Subcutaneous adipose tissue (tissue), 4 donors: ENCODE results near the gene FMR1. TPM values are rescaled to one million over a fixed set of nuclear protein-coding genes. Genes with fewer than 3 reads are reported as not detected.

Experiments
- CTCF ChIP-seq: fragments of 450-650 bp; IDR thresholded peaks from one replicate; pipeline ENCODE4 v1.5.1; 2016; ENCODE audit warnings: low read depth, mild to moderate bottlenecking, control low read depth, antibody characterized with exemption, moderate library complexity
- total RNA-seq, 4 donors: library from RNA; depleted of rRNA; stranded (reverse); fragments of >200 nt; gene quantifications; one replicate each; pipeline ENCODE4 v1.1.0, GENCODE V29; 2016

Gene FMR1
- 10 to 100 TPM; 30.3 to 51.7 (median 37.9) TPM for total RNA-seq

- no peak for TF ChIP-seq CTCF
Observed at GRCh38 chrX:147911192-147912022, at the start of gene FMR1. TSS of gene FMR1 (plus strand) at chrX:147911919. CDS start at chrX:147912180, 261 bp downstream.

GRCh38 chrX:147875866-147876596 is 35.7 kb upstream of the FMR1 start:
- no peak for TF ChIP-seq CTCF

GRCh38 chrX:147876849-147877646 is 34.7 kb upstream of the FMR1 start:
- TF ChIP-seq CTCF, result no peak

GRCh38 chrX:147877726-147878125 is 34.0 kb upstream of the FMR1 start:
- TF ChIP-seq CTCF, result no peak

GRCh38 chrX:147884958-147885357 is 26.8 kb upstream of the FMR1 start:
- TF ChIP-seq CTCF, result no peak

- TF ChIP-seq CTCF, result no peak
Observed at GRCh38 chrX:147890756-147891155, 21.0 kb upstream of the FMR1 start.

GRCh38 chrX:147891896-147892295 is 19.8 kb upstream of the FMR1 start:
- no peak for TF ChIP-seq CTCF
